Left ventricle myocardium inferior (tissue), 1 donor: ENCODE results near the gene CLDN15. TPM values are rescaled to one million over a fixed set of nuclear protein-coding genes. Genes with fewer than 3 reads are reported as not detected.
"Not testable (repeated sequence)": the region's sequence is repeated elsewhere in the genome, so short reads cannot be mapped to it uniquely, and the experiment has no call there.

Experiments used
- DNase-seq: peaks from one replicate; pipeline ENCODE4 v3.0.0-alpha.2; 2020
- H3K27ac ChIP-seq: fragments of 200-600 bp; replicated peaks from 2 replicates; pipeline ENCODE4 v1.8.0; 2021
- H3K27me3 ChIP-seq: fragments of 200-600 bp; 2 replicates; pipeline ENCODE4 v1.8.0; 2021; ENCODE audit warnings: low read depth
- H3K36me3 ChIP-seq: fragments of 200-600 bp; 2 replicates; pipeline ENCODE4 v1.8.0; 2021
- H3K4me1 ChIP-seq: fragments of 200-600 bp; 2 replicates; pipeline ENCODE4 v1.8.0; 2021
- H3K4me3 ChIP-seq: fragments of 200-600 bp; 2 replicates; pipeline ENCODE4 v1.8.0; 2021; ENCODE audit warnings: mild to moderate bottlenecking, moderate library complexity
- H3K9me3 ChIP-seq: fragments of 200-600 bp; replicated peaks from 2 replicates; pipeline ENCODE4 v1.8.0; 2021
- CTCF ChIP-seq: fragments of 200-600 bp; IDR thresholded peaks from 2 replicates; pipeline ENCODE4 v1.8.0; 2021; ENCODE audit warnings: antibody characterized with exemption, mild to moderate bottlenecking, borderline replicate concordance
- intact Hi-C: fragments of 100-400 bp; cut with micrococcal nuclease; formaldehyde crosslinking; loops from one replicate; pipeline ENCODE4 v1.11.0; 2022
- total RNA-seq: library from RNA; stranded (reverse); fragmentation: NEBNext Ultra II Directional; extraction: Animal tissue kit (Norgen Biotek cat#: 25700); gene quantifications from one replicate; pipeline ENCODE4 v1.2.1, GENCODE V29; 2021
- donor health status: DM: no; HTN: yes; CAD: no; lungs with severe emphysema.

The CLDN15 gene
- total RNA-seq, 1 donor from 2014 or later = 2.2 TPM

GRCh38 chr7:101207459-101207858 is 30.1 kb downstream of the CLDN15 start:
- TF ChIP-seq CTCF = no peak
- Histone ChIP-seq H3K9me3 (no peaks in the 10 kb centered on the region), H3K27me3 (peaks cover 17% of the 10 kb centered on the region), H3K4me3 (no peak overlapping the region), H3K27ac (no peak overlapping the region), H3K36me3 (peaks cover 58% of the 10 kb centered on the region), H3K4me1 (peaks cover under 1% of the 10 kb centered on the region)
- intact Hi-C loops = no loop called here
- no peak for DNase-seq

- peaks cover 51% of the 10 kb centered on the region for H3K36me3 ChIP-seq
- intact Hi-C loops = no loop called here
- no peak for TF ChIP-seq CTCF
These were observed 30.9 kb downstream of the CLDN15 start for GRCh38 chr7:101206665-101207042.

GRCh38 chr7:101205901-101206664 is 31.5 kb downstream of the CLDN15 start:
- peaks cover 46% of the 10 kb centered on the region for H3K36me3 ChIP-seq
- peaks cover 31% of the 10 kb centered on the region for H3K27me3 ChIP-seq
- H3K4me1 ChIP-seq = peaks cover 10% of the 10 kb centered on the region
- H3K9me3 ChIP-seq = no peaks in the 10 kb centered on the region
- intact Hi-C loops = no loop called here
- H3K27ac ChIP-seq = no peak overlapping the region
- DNase-seq = no peak
- H3K4me3 ChIP-seq = no peak overlapping the region
- TF ChIP-seq CTCF = no peak

More at GRCh38 chr7:101206665-101207042, 30.9 kb downstream of the CLDN15 start:
- Histone ChIP-seq H3K27ac (no peak overlapping the region), H3K4me1 (peaks cover 8% of the 10 kb centered on the region), H3K4me3 (no peak overlapping the region), H3K9me3 (no peaks in the 10 kb centered on the region), H3K27me3 (peaks cover 25% of the 10 kb centered on the region)
- DNase-seq = no peak

- intact Hi-C loops, DNase-seq, H3K4me3 ChIP-seq, H3K9me3 ChIP-seq, H3K4me1 ChIP-seq, H3K27ac ChIP-seq: not testable (repeated sequence)
- H3K27me3 ChIP-seq = peaks cover 52% of the 10 kb centered on the region
- peaks cover 25% of the 10 kb centered on the region for H3K36me3 ChIP-seq
These were observed 33.6 kb downstream of the CLDN15 start for GRCh38 chr7:101203740-101204738.

GRCh38 chr7:101202603-101202918 is 35.0 kb downstream of the CLDN15 start:
- H3K27ac ChIP-seq = no peak overlapping the region
- peaks cover 10% of the 10 kb centered on the region for H3K4me1 ChIP-seq
- no peak overlapping the region for H3K4me3 ChIP-seq
- TF ChIP-seq CTCF = no peak
- peaks cover 12% of the 10 kb centered on the region for H3K36me3 ChIP-seq
- H3K27me3 ChIP-seq = peaks cover 66% of the 10 kb centered on the region
- H3K9me3 ChIP-seq = no peaks in the 10 kb centered on the region
- intact Hi-C loops = no loop called here
- no peak for DNase-seq
